Measurements from ENCODE around the gene CSRNP3. TPM values are rescaled to one million over a fixed set of nuclear protein-coding genes. Genes with fewer than 3 reads are reported as not detected.

The CSRNP3 gene
- total RNA-seq, 2 donors from 2014 or later: 8.3 to 16.1 TPM

GRCh38 chr2:165475277-165476004 lies 5.9 kb downstream of the CSRNP3 start:
- Histone ChIP-seq H3K9ac (ENCODE audit: extremely low read depth, low read length, poor library complexity, severe bottlenecking) (no peak overlapping the region), H3K27me3 (ENCODE audit: control insufficient read depth, insufficient read depth, low read length, poor library complexity, severe bottlenecking) (no peaks in the 10 kb centered on the region), H3K4me1 (ENCODE audit: control insufficient read depth, insufficient read depth, low read length) (no peaks in the 10 kb centered on the region), H3K9me3 (ENCODE audit: control insufficient read depth, low read length) (no peaks in the 10 kb centered on the region), H3K4me3 (ENCODE audit: low read length) (no peak overlapping the region), H3K27ac (ENCODE audit: low read depth, low read length) (no peak overlapping the region), H3K36me3 (ENCODE audit: control insufficient read depth, insufficient read depth, low read length) (no peaks in the 10 kb centered on the region)
- Mint-ChIP-seq H3K27ac (no peak overlapping the region), H3K36me3 (ENCODE audit: low read depth) (peaks cover 4% of the 10 kb centered on the region), H3K27me3 (ENCODE audit: insufficient read depth) (no peaks in the 10 kb centered on the region), H3K4me3 (no peak overlapping the region), H3K9me3 (no peaks in the 10 kb centered on the region), H3K4me1 (peaks cover 24% of the 10 kb centered on the region)
- no peak for TF ChIP-seq CTCF (conservative IDR thresholded peaks at IDR 0.05)
- WGBS, 2 experiments (ENCODE audit: insufficient coverage in 1 of 2, insufficient read length in 1 of 2): 93 to 97% methylated on average over 5 to 6 of the region's 6 CpGs
- DNase-seq: no peak

GRCh38 chr2:165479856-165480255 lies 10.4 kb downstream of the CSRNP3 start:
- Histone ChIP-seq H3K27me3 (ENCODE audit: control insufficient read depth, insufficient read depth, low read length, poor library complexity, severe bottlenecking) (no peaks in the 10 kb centered on the region), H3K27ac (ENCODE audit: low read depth, low read length) (no peak overlapping the region), H3K9ac (ENCODE audit: extremely low read depth, low read length, poor library complexity, severe bottlenecking) (no peak overlapping the region), H3K4me1 (ENCODE audit: control insufficient read depth, insufficient read depth, low read length) (no peaks in the 10 kb centered on the region), H3K4me3 (ENCODE audit: low read length) (no peak overlapping the region), H3K36me3 (ENCODE audit: control insufficient read depth, insufficient read depth, low read length) (no peaks in the 10 kb centered on the region), H3K9me3 (ENCODE audit: control insufficient read depth, low read length) (peaks cover 7% of the 10 kb centered on the region)
- no peak for TF ChIP-seq CTCF (conservative IDR thresholded peaks at IDR 0.05)
- Mint-ChIP-seq H3K4me1 (peaks cover 17% of the 10 kb centered on the region), H3K27me3 (ENCODE audit: insufficient read depth) (no peaks in the 10 kb centered on the region), H3K36me3 (ENCODE audit: low read depth) (peaks cover 17% of the 10 kb centered on the region), H3K4me3 (no peak overlapping the region), H3K27ac (no peak overlapping the region), H3K9me3 (peaks cover 6% of the 10 kb centered on the region)
- 75 to 76% methylated on average over 4 of the region's 4 CpGs for WGBS, 2 experiments (ENCODE audit: insufficient coverage in 1 of 2, insufficient read length in 1 of 2)
- no peak for DNase-seq

- no peak overlapping the region for H3K9ac ChIP-seq (ENCODE audit: extremely low read depth, low read length, poor library complexity, severe bottlenecking)
- 94 to 100% methylated on average over 3 to 4 of the region's 4 CpGs for WGBS, 2 experiments (ENCODE audit: insufficient coverage in 1 of 2, insufficient read length in 1 of 2)
- Mint-ChIP-seq H3K36me3 (ENCODE audit: low read depth) (no peaks in the 10 kb centered on the region), H3K27ac (no peak overlapping the region), H3K9me3 (peaks cover 3% of the 10 kb centered on the region), H3K27me3 (ENCODE audit: insufficient read depth) (peaks cover 29% of the 10 kb centered on the region), H3K4me3 (no peak overlapping the region), H3K4me1 (peaks cover 18% of the 10 kb centered on the region)
- H3K4me3 ChIP-seq (ENCODE audit: low read length): no peak overlapping the region
- H3K27me3 ChIP-seq (ENCODE audit: control insufficient read depth, insufficient read depth, low read length, poor library complexity, severe bottlenecking): peaks cover 60% of the 10 kb centered on the region
- H3K4me1 ChIP-seq (ENCODE audit: control insufficient read depth, insufficient read depth, low read length): peaks cover 5% of the 10 kb centered on the region
- no peaks in the 10 kb centered on the region for H3K9me3 ChIP-seq (ENCODE audit: control insufficient read depth, low read length)
- no peaks in the 10 kb centered on the region for H3K36me3 ChIP-seq (ENCODE audit: control insufficient read depth, insufficient read depth, low read length)
- DNase-seq: no peak
- no peak for TF ChIP-seq CTCF (conservative IDR thresholded peaks at IDR 0.05)
- no peak overlapping the region for H3K27ac ChIP-seq (ENCODE audit: low read depth, low read length)
These were observed 25.1 kb downstream of the CSRNP3 start for GRCh38 chr2:165494573-165494972.

Measured in endodermal cell (in vitro differentiated cells).